Measurements from ENCODE around the gene S100PBP. TPM values are rescaled to one million over a fixed set of nuclear protein-coding genes. Genes with fewer than 3 reads are reported as not detected.

S100PBP gene
- total and polyA plus RNA-seq, 2 of the 13 experiments (the other 11 are each of a cell fraction or from before 2014, with no cell fraction given) = 20.4 to 26.1 TPM

GRCh38 chr1:32886004-32886827 lies 68.8 kb downstream of the S100PBP start, which contains the start of gene HPCA (continued):
- TF ChIP-seq ZNF318 (CRISPR knock-in tag; IDR thresholded peaks at IDR 0.05) (peak; percentile 84; the same call in 1 of the 2 replicates), ZMYM4 (CRISPR knock-in tag; IDR thresholded peaks at IDR 0.05) (peak; percentile 87), ZNF678 (CRISPR knock-in tag; IDR thresholded peaks at IDR 0.05) (peak; percentile 94; the same call in 1 of the 2 replicates), TBP (CRISPR knock-in tag; IDR thresholded peaks at IDR 0.05) (no peak), ZNF18 (CRISPR knock-in tag; IDR thresholded peaks at IDR 0.05; ENCODE audit: insufficient replicate concordance) (peak; percentile 94), ZNF549 (CRISPR knock-in tag; IDR thresholded peaks at IDR 0.05) (no peak), ATF6 (CRISPR knock-in tag; conservative IDR thresholded peaks at IDR 0.05) (peak; percentile 99), E2F1 (CRISPR knock-in tag; IDR thresholded peaks at IDR 0.05) (peak; percentile 79), RFX3 (CRISPR knock-in tag; IDR thresholded peaks at IDR 0.05) (peak; percentile 62; the same call in 1 of the 2 replicates), ZNF720 (CRISPR knock-in tag; IDR thresholded peaks at IDR 0.05) (peak; percentile 97)
